HG02943 (cell line): ENCODE measurements around the gene PHC2.
A peak's percentile ranks its signal among the peaks of the same experiment; 100 is the strongest.

Source experiments
- ATAC-seq: cut with Tn5 transposase; IDR thresholded peaks from one replicate; pipeline ENCODE4 v1.9.1; 2021; ENCODE audit warnings: mild to moderate bottlenecking, low read depth, moderate library complexity; ENCODE audit not compliant: unreplicated experiment

PHC2 gene

DNA sequence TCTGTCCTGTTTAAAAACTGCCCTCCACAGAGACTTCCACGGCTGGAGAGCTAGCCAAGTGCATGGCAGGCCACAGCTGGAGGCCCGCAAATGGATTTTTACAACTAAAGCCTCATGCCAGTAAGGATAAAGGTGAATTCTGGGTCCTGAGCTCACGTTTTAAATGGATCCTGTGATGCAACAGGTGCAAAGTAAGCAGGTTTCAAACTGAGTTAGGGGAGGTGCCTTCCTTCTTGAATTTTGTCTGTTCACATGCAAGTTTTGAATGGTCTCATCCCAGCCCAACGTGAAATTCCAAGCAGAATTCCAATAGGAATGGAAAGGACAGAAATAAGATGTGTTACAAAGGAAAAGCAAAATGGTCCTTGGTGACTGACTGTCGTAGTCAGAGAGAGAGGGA, 73.8 kb downstream of the PHC2 start:
- no peak for ATAC-seq

DNA sequence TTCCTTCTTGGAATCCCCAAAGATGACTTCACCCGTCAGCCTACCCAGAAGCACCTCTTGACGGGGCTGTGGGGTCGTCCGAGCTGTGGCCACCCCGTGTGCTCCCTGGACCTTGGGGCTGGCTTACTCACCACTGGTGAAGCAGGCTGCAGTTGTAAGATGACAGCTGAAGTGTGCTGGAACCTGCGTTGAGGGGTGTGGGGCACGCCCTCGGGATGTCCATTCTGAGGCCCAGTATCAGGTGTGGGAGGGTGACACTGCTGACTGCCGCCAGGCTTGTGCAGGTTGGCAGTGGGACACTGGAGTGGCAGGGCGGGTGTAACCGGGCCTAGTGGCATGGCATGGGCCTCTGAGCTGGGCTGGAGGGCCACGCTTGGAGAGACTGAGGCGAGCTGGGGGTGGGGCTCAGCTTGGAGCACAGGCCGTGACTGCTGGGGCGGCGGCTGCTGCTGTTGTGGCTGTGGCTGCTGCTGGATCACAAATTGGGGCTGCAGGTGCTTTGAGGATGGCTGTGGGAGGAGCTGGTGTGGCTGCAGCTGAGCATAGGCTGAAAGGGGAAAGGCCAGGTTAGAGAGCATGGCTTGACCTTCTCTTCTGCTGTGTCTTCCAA, 76.1 kb downstream of the PHC2 start:
- no peak for ATAC-seq

- no peak for ATAC-seq
Measured at GRCh38 chr1:33353531-33353930, 77.4 kb downstream of the PHC2 start.

DNA sequence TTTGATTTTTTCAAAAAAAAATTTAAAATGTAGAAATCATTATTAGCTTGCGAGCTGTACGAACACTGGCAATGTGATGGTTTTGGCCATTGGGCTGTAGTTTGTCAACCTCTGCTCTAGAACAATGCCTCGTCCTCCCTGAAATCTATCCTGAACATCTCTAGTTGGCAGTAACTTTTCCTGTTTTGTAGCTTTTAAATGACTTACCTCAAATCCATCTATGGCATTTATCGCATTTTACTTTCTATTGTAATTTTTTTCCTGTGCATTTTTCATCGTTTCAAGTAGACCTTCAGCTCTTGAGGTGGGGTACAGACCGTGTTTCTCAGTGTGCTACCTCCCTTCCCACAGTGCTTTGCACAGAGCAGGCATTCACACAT, 79.6 kb downstream of the PHC2 start:
- ATAC-seq, result no peak

- no peak for ATAC-seq
Measured at GRCh38 chr1:33350611-33351280, 80.1 kb downstream of the PHC2 start.

GRCh38 chr1:33349778-33350610, 80.9 kb downstream of the PHC2 start:
- peak; percentile 80 for ATAC-seq

- peak; percentile 34 for ATAC-seq
Measured at GRCh38 chr1:33349081-33349759, 81.7 kb downstream of the PHC2 start.

- ATAC-seq, result no peak
Measured at GRCh38 chr1:33348676-33349080, 82.2 kb downstream of the PHC2 start.

DNA sequence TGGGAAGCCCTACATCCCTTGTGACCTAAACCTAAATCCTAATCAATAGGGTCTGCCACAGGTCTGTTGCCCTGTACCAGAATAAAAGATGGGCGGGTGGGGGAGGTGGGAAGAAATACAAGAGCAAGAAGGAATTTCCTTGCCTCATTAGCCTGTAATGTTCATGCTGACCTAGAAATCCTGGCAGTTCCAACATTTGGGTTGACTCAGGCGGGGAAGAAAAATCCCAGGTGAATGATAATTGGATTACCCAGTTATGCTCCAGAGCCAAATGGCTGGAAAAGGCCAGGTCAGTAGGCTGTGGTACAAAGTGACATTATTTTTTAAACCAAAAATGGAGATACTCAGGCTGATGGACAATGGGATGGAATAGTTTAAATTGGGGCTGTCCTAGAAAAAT, 82.7 kb downstream of the PHC2 start:
- no peak for ATAC-seq

- no peak for ATAC-seq
Measured at GRCh38 chr1:33347650-33347992, 83.3 kb downstream of the PHC2 start.

GRCh38 chr1:33346927-33347649, 83.8 kb downstream of the PHC2 start:
- no peak for ATAC-seq

- ATAC-seq, result no peak
Measured at GRCh38 chr1:33346533-33346926, 84.4 kb downstream of the PHC2 start.

DNA sequence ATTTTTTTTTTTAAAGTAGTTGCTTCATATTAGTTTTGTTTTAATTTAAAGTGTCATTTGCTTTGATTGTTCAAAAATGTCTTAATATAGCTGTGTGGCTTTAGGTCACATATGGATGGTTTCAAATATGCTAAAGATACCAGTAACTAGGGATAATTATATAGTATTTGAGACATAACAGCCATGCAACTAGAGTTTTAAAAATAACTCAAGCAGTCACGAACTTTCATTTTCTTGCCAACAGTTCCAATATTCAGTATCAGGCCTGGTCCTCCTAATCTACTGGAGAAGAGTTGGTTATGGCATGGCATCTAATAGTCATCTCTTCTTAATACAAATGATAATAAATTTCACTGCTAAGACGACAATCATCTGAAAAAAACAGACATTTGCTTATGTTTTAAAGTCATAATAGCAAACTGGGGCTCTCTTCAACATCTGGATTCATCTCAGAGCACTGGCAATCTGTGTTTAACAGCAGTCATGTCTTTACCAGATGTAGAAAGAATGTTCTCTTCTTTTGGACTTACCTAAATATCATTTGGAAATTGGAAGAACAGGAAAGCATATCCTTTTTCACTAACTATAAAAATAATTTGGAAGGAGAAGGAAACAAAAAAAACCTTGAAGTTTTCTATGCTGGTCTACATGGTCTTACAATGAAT, 85.9 kb downstream of the PHC2 start:
- no peak for ATAC-seq

DNA sequence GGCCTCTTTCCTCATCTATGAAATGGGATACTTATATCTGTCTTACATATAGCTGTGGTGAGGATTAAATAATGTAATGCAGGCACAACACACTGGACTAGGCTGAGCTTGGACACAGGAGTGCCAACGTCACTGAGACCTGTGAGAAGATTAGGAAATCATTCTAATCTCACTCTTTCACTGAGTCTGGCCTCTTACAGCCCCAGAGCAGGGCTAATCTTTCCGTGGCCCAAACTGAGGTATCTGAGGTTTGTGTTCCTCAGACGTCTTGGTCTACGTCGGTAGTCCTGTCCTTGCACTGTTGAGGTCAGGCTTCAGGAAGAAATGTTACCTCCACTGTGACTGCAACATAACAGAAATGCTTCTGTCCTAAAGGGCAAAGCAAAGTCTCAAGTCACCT, 87.4 kb downstream of the PHC2 start:
- no peak for ATAC-seq

DNA sequence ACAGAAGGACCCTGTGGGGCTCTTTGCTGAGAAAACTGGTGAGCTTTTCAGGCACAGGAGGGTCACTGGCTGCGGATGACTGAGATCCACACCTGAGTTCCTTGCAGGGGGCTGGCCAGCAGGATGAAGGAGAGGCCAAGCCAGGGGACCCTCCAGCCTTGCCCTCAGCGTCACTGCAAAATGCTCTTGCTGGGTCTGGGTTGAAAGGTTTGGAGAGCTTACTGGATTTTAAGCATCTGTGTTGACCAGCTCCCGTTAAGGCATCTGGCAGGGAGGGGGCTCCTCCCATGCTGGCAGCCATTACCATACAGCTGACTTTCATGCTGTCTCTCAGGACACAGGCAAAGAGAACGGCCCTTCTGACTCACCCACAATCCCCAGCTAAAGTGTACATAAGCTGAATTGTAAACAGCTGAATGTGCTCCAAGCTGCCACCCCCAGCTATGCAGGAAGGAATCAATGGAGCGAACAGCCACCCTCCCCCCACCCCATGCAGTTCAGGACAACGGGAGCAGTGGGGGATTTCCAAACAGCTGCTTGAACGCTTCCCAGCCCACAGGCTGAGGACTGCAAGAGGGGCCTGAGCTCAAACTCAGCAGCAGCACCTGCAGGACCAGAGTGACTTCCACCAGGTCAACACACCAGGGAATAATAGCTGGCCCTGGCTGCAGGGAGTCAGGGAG, 88.7 kb downstream of the PHC2 start:
- ATAC-seq, result no peak

DNA sequence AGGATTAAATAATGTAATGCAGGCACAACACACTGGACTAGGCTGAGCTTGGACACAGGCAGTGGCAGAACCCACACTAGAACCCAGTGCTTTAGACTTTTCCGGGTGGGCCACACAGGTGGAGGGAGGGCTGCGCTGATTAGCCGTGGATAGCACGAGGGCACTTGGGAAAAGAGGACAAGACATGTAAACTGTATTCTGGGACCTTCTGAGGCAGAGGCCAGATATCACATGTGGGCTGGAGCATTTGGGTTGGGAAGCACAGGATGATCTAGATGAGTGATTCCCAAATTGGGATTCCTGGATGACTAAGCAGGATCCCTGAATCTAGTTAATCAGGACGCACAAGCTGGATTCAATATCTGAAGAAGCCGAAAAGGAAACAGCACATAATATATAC, 89.7 kb downstream of the PHC2 start:
- no peak for ATAC-seq

DNA sequence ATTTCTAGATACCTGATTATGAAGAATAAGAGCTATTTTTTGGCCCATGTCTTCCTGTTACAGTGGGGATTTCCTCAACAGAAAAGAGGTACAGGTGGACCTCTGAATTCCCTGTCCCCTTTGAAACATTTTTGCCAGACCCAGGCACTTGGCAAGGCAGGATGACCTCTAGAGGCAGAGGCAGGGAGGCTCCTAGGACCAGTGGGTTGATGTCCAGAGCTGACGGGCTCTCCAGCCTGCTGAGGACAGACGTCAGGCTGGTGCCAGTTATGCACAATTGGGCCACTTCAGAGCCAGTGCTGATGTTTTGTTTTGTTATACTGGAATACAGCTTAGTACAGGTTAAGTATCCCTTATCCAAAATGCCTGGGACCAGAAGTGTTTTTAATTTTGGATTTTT, 91.5 kb downstream of the PHC2 start:
- ATAC-seq, result no peak

DNA sequence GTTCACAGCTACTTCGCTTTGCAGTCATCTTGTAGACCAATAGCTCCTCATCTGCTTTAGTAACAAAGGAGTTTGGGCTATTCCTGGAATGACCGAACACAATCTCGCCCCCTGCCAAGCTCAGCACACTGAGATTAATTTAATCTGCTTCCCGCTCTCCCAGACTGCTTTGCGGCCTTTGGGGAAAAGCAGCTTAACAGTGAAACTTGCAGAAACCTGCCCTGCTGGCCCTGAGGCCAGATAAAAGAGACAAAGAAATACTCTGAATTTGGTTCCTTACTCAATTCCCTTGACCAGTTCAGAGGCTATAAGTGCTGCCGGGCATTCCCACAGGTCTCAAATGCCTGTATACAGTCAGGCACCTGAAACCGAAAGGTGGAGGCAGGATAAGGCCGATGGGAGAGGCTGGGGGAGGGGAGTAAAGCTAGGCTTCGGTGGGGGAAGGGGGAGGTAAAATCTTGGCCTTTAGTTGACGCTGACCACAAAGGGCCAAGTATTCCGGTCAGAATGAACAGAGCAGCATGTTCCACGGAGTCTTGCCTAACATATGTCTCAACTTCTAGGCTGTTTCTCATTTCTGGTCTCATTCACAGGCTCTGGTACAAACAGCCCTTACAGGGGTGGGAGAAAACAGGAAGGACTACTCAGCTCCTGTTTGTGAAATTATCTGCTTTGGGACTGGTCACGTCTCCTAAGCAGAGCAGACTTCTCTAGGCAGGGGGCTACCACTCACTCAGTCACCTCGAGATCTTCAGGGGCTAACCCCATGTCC, 92.3 kb downstream of the PHC2 start:
- no peak for ATAC-seq

DNA sequence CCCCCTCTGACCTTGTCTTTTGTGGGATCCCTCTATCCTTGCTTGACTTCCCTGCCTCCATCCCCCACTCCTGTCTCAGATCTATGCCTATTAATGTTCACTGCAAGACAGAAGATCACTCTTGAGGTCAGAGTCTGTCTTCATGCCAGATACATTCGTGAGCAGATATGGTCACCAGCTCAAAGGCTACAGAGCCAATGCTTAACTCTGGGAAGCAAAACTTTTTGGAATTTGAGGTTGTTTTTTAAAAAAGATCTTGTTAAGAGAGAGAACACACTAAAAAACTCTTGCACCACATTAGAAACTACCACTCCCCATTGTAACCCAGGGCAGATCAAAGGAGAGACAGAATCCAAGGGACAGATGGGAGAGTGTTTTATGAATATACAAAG, 92.9 kb downstream of the PHC2 start:
- no peak for ATAC-seq
